C1 segment of cervical spinal cord (tissue), 14 donors: ENCODE measurements around the gene AKAIN1.

Experiments
- DNase-seq, 14 donors: peaks; one replicate each; lab custom pipeline; 2025; lab: John Stamatoyannopoulos, UW

Gene AKAIN1

DNA sequence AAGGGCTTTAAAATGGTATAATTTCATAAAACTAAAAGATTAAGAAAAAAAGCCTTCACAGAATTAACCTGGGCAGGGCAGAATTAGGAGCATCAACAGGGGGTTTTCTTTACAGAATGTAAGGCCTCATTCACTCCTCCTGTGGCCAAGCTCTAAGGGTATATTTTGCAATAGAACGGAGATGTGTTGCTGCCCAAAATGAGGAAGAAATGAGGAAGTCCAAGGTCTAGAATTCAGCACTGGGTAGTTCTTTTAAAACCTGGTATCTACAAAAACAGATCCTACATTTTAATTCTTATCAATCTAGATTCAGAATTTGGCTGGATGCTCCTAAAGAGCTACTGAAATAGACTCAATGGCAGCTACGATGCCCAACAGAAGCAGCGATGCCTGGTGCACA lies 101.8 kb downstream of the AKAIN1 start:
- DNase-seq: no peak

DNA sequence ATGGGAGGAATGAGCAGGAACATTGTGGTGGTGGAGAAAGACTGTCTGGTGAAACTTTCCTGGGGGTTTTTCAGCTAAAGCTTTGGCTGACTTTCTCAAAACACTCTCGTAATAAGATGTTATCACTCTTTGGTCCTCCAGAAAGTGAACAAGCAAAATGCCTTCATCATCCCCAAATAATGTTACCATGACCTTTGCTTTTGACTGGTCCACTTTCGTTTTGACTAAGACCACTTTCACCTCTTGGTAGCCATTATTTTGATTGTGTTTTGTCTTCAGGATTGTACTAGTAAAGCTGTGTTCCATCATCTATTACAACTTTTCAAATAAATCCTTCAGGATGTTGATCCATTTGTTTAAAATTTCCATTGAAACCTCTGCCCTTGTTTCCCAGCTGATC lies 103.2 kb downstream of the AKAIN1 start:
- no peak for DNase-seq
